Fibroblast of mammary gland (primary cell): ENCODE results near the gene ASXL1.

Source experiments
- DNase-seq: peaks from one replicate; pipeline ENCODE4 v3.0.0-alpha.2; 2010; ENCODE audit warnings: low read depth
- H3K4me3 ChIP-seq: 2 replicates; pipeline ENCODE4 v1.5.1; 2011; ENCODE audit warnings: low read depth, mild to moderate bottlenecking, low read length, moderate library complexity; ENCODE audit not compliant: control insufficient read depth
- CTCF ChIP-seq: conservative IDR thresholded peaks from 2 replicates; pipeline ENCODE4 v1.5.1; 2011; ENCODE audit warnings: low read depth, low read length, inconsistent platforms; ENCODE audit not compliant: control insufficient read depth, insufficient read depth

Gene ASXL1

GRCh38 chr20:32356622-32357374 is 1.3 kb upstream of the ASXL1 start:
- no peak for TF ChIP-seq CTCF
- no peak for DNase-seq
- peak overlapping the region; percentile 61 for H3K4me3 ChIP-seq

GRCh38 chr20:32357375-32357868 is 709 bp upstream of the ASXL1 start:
- no peak for TF ChIP-seq CTCF

GRCh38 chr20:32358632-32358882 is 426 bp downstream of the ASXL1 start:
- no peak for DNase-seq
- peak overlapping the region; percentile 64 for H3K4me3 ChIP-seq
- TF ChIP-seq CTCF, result no peak

More at GRCh38 chr20:32357375-32357868, 709 bp upstream of the ASXL1 start:
- DNase-seq, result peak; percentile 63
- peak overlapping the region; percentile 61 for H3K4me3 ChIP-seq

GRCh38 chr20:32358883-32359632 is 927 bp downstream of the ASXL1 start:
- TF ChIP-seq CTCF, result no peak
- peak overlapping the region; percentile 64 for H3K4me3 ChIP-seq
- peak; percentile 54 for DNase-seq

GRCh38 chr20:32359633-32360332 is 1.7 kb downstream of the ASXL1 start:
- no peak for DNase-seq
- peak overlapping the region; percentile 64 for H3K4me3 ChIP-seq
- no peak for TF ChIP-seq CTCF

GRCh38 chr20:32360333-32360634 is 2.2 kb downstream of the ASXL1 start:
- no peak for DNase-seq
- peak overlapping the region; percentile 64 for H3K4me3 ChIP-seq
- TF ChIP-seq CTCF, result no peak
